COR-L47 (cell line): ENCODE measurements around the gene PDE2A.

Experiments used
- DNase-seq: peaks from one replicate; lab custom pipeline; 2025; lab: John Stamatoyannopoulos, UW

Gene PDE2A

DNA sequence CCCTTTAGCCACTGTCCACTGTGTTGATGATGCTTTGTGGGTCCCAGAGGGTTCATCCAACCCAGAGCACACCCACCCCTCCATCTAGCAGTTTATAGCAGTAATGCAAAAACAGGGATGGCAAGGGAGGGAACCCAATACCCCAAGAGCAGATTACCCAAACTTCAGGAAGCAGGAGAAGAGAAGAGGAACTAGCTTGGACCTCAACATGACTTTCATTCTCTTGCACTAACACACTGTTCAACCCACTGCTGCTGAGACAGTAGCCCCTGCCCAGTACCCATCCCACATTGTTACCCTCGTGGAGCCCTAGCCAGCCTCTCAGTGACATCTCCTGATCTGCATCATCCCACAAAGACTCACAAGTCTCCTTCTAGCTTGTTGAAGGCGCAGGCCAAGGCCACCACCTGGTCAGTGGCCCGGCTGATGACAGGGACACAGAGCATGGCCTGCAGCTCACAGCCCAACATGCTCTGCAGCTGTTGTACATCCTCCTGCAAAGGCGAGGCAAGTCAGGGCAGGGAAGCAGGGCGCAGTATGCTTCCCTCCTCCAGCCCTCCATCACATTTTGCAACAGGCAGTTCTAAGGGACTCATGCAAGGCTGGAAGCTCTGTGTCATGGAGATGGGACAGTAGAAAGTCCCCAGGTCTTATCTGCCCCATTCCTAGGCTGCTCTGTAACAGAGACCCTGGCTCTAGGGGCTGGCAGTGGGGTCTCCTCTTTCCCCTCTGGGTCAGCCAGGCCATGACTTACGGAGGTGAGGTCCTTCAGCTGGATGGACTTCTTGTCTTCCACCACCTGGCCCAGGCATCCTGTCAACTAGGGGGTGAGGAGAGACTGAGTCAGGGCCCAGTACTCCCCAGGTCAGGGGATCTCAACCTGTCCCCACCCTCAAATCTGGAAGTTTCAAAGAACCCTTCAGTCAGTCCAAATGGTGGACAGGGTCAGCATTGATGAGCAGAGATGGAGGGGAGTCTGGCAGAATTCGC, 85.5 kb downstream of the PDE2A start:
- no peak for DNase-seq

DNA sequence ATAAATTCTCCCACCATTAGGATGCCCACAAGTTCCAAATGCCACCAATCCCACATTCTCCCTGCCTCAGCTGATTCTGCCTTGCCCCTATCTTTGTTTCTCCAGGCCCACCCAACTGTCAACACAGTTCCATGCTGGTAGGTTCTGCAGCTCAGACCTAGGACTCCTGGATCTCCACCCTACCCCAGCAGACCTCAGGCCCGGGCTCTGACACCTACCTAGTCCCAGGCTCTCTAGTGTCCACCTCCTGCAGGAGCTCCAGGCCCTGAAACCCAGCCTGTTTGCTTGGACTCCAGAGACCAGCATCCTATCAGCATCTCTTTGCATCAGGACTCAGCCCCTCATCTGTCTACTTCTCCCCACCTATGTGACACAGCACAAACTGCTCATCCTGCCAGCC, 86.5 kb downstream of the PDE2A start:
- no peak for DNase-seq

DNA sequence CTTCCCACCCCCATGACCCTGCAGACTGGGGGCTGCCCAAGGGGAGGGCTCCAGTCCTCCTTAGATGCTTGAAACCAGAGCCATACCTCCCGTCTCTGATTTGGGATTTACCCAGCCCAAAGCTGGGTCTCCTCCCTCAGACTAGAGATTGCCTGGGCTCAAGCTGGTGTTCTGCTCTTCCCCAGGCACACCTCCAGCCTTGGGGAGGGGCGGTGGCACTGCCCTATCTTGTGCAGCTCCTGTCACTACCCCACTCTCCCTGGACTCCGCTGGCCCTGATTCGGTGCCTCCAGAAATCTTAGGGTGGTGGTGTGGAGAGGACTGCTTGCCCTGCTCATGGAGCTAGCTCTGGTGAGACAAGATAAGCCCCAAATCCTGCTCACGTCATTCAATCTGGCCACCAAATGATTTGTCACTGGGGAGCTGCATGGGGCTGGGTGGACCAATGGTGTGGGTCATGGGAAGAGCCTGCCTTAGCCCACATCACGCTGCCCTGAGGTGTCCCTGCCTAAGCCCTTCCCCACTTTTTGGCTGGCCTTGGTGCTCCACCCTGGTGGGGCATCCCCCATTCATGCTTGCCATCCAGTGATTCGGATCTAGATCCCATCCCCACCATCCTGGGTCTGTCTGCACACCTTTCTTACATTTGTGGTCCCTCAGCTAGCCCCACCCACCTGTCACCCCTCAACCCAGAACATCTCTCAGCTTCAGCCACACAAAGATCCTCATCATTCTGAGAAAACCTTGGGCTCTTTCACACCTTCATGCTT, 87.7 kb downstream of the PDE2A start:
- DNase-seq = no peak

DNA sequence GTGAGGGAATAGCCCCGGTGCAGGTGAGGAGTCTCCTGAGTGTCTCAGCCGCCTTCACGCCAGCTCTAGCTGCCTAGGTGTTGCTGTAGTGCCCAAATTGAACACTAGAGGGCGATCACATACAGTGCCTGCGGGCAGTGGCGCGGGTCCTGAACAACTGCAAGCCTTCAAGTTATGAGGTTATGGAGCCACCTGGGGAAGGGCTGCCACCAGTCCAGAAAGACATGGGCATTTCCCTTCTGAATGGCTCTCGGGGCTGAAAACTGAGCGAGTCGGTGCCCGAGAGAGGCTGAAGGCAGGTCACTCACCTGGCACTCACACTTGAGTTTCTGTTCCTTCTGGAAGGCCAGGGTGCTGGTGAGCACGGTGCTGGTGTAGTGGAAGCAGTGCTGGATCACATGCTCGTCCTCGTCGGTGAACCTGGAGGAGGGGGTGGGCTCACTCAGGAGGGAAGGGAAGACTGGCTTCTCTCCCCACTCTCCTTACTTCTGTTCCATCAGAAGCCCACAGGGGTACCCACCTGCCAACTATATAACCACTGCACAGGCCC, 88.4 kb downstream of the PDE2A start:
- peak; percentile 64 for DNase-seq

DNA sequence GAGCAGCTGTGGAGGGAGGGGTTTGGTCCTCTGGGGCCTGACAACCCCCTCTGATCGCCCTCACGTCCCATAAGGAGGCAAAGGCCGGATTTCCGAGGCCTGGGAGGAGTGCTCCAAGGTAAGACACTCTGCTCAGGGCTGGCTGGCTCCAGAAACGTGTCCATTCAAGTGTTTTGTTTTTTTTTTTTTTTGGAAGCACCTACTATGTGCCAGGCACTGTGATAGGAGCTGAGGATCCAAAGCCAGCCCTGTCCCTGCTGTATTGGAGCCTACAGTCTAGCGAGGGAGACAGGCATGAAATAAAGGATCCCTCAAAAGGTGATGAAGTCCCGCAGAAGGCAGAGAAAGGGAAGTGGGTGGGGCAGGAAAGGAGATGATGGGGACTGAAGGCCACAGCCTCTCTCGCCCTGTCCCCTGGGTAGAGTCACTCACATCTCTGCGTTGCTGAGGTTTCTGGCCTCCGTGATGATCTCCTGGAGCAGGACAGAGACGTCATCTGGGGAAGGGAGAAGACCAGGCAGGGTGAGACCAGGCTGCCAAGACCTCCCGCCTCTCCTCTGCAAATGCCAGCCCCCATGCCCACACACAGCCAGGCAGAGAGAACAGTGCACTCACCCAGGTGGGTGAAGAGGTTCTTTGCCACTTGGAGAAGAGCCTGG, 89.2 kb downstream of the PDE2A start:
- no peak for DNase-seq

DNA sequence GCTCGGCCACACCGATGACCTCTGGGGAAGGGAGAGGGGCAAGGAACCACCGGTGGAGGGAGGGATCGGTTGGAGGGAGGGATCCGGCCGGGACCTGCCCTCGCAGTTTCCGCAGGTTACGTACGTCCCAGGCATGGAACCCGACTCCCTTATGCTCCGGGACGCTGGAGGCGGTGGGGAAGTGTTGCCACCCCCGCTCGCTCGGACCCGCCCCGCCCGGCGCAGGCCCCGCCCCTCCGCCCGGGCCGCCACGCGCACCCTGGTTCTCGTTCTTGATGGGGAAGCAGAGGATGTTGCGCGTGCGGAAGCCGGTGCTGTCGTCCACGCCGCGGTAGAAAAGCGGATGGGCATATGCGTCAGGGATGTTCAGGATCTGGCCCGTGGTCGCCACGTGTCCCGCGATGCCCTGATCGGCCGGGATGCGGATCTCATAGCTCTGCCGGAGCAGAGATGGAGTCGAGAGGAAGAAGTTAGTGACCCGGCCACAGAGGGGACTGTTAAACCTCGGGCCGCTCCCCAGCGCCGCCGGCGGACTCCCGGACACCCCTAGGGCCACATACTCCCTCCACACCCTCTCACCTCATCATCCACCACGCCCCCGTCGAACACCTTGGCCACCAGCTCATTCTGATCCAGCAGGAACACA, 89.8 kb downstream of the PDE2A start:
- DNase-seq = no peak

DNA sequence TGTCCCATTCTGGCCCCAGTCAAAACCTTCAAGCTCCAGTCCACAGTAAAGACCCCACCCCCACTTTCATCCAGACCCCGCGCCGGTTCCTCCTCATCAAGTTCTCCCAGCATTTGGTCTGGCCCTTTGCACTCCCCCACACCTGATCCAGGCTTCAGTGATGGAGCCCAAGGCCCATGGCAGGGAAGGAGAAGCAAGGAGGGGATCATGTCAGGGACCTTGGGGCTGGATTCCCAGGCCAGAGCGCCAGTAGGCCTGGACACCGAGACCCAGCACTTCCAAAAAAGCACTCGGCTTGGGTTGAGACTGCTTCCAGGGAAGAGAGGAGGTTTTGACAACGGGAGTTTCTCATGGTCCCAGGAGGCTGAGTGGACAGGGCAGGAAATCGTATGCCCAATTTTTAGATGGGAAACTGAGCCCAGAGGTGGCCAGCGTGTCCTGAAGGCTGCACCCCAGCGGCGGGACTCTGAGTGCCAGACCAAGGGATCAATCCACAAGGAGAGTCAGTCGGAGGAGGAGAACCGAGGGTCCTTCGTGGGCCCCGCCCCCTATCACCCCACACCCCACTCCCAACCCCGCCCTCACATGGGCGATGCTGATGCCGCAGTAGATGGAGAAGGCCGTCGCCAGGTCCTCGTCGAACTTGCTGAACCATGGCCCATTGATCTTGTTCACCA, 90.5 kb downstream of the PDE2A start:
- no peak for DNase-seq

DNA sequence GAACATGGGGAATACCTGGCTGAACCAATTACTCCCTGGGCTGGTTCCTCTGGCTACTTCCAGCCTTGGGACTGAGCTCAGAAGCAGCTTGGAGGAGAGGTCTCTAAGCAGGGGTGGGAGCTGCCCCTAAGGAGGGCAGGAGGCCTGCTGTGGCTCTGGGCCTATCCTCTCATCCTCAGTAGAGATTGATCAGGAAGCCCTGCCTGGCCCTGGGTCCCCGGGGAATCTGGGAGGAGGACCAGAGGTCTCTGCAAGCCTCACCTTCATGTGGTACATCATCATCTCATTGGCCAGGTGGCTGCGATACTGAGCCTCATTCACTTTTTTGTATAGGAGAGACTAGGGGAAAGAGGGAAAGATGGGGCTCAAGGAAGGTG, 91.1 kb downstream of the PDE2A start:
- no peak for DNase-seq

DNA sequence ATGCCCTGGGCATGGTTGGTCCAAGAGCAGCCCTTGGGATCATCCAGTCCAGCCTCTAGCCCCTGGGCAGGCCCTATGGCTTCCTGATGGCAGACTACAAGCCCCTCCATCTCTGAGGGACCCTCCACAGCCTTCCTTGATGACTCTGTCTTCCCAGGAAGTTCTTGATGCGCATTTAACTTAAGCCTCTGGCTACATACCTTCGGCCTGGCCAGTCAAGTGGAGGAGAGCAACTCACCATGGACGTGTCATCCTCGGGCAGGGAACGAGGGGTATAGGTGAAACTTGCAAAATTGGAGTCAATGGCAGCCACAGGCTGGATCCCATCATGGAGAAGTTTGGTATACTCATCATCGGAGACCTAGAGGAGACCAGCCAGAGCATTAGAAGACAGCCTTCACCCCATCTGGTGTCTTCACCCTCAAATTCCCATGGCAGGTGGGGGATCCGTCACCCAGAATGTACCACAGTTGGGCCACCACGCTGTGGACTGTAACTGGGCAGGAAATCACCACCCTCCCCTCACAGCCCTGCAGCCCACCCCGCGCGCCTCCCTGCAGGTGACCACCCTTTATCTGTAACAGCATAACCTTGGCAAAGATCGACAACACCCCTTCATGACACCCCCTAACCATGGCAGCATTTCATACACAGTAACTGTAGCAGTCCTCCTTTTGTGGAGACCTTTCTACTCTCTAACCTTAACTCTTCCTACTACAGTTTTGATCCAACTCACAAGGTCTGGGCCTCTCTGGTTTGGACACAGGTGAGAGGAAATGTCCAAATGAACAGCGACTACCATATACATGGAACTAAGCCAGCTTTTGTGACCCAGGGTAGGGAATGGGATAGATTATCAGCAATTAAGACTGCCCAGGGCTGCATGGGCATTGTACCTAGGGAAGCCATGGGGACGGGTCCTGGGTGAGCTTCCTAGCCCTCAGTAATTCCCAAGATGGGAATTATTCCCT, 91.7 kb downstream of the PDE2A start:
- DNase-seq = no peak

DNA sequence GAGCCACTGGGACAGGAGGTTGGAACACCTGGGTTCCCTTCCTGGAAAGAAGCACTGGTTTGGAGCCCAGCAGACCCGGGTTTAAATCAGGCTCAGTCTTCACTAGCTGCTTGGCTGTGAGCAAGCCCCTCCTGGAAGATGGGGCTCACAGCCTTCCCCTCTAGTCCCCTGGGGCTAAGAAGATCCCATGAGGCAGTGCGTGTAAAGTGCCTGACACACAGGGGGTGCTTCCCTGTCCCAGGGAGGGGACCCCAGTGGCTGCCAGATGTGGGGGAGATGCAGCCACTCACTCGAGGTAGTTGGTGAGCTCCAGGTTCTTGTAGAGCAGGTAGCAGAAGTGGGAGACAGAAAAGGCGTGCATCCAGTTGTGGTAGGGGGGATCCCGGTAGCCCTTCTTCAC, 93.2 kb downstream of the PDE2A start:
- no peak for DNase-seq

DNA sequence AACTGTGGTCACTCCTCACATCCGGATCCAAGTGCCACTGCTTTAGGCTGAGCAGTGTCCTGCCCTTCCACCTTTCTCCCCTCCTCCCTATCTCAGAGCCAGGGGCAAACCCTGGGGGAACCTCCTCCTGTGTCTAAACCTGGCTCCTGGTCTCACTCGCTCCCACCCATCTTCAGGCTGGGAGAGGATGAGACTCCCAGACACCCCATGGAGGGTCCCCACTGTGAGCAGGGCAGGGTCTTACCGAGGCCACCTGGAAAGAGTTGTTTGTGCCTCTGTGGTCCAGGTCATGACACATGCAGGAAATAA, 93.6 kb downstream of the PDE2A start:
- DNase-seq = no peak

DNA sequence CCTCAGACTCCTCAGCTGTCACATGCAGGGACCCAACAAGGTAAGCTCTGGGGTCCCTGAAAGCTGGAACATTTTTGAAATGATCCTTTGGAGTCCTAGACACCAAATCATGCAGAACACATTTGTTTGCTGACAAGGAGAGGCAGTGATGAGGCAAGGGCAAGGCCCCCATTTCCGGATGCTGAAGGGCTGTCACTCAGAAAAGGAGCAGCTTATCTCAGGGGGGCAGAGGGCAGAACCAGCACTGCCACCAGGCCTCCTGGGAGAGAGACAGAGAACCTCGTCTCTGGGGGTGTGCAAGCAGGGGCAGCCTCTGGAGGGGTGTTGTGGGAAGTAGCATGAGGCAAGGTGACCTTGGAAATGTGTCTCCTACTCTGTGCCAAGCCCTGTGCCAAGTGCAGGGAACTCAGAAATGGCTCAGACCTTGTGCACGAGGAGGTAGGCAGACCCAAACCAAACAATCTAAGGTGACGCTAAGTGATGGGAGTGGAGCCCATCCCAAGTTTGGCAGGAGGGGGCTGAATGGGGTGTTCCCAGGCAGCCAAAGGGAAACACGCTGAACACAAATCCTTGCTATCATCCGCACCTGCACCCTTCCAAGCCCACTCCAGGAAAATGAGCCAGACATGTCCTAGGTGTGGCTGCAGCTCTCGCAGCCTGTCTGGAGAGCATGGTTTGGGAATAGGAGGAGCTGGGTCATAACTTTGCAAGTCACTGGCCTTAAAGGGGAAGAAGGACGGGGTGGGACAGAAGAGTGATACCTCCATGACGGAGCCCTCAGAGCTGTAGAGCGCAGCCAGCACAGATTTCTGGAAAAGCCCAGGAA, 94.2 kb downstream of the PDE2A start:
- DNase-seq = no peak

DNA sequence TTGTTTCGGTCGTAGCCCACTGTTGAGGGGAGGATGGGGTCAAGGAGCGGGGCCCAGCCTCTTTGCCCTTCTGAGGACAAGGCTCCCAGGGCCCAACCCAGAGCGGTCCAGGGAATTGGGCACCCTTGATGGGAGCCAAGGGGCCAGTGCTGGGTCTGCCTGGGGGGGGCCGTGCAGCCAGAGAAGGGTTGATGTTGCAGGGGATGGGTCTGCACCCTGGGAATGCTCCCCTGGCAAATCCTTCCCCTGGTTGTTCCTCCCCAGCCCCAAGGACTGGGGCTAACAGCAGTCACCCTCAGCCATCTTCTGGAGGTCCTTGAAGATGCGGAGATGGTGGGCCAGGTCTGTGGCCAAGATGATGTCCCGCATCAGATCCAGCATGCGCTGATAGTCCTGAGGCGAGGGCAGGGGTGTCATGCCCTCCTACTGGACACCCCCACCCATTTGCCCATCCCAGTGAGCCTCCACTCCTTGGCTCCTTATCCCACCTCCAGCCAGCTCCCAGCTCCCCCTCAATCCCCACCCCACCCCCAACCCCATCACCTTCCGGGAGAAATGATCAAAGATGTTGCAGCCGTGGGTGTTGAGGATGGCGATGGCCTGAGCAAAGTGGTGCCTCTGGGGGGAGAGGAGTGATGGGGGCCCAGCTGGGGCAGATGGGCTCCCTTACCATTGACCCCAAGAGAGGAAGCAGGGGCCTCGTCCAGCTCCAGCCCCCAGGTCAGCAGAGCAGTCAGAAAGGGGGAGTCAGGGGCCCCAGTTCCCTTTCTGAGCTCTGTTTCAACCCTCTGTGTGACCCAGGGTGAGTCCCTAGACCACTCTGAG, 95.0 kb downstream of the PDE2A start:
- no peak for DNase-seq

DNA sequence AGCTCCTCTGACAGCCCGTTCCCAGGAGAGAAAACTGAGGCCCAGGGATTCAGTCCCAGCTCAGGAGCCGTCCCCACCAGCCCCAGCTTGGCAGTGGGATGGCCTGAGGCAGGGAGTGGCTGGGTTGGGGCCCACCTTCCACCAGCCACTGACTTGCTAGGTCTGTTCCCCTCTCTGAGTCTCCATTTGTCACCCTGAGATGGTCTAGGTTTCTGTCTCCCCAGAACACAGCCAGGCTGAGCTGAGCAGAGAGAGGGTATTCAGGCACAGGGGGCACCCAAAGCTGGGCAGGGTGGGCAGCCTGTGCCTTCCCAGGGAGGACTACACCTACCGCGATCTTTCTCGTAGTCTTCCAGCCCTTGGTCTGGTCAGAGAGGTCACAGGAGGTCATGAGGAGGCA, 95.7 kb downstream of the PDE2A start:
- DNase-seq = no peak

DNA sequence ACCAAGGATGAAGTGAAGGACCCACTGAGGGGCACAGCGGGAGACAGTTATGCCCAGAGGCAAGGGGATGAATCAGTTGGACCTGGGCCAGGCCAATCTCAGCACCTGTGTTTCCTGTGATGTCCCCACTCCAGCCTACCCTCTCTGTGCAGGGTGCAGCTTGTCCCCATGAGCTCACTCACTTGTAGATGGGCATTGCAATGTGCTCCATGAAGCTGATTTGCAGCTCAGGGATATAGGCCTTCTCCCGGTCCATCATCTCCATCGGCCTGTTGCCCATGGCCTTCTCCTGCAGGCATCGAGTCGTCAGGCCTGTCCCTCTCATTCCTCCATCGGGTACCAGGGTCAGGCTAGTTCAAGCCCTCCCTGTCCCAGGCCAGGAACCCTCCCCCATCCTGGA, 96.2 kb downstream of the PDE2A start:
- DNase-seq = no peak

DNA sequence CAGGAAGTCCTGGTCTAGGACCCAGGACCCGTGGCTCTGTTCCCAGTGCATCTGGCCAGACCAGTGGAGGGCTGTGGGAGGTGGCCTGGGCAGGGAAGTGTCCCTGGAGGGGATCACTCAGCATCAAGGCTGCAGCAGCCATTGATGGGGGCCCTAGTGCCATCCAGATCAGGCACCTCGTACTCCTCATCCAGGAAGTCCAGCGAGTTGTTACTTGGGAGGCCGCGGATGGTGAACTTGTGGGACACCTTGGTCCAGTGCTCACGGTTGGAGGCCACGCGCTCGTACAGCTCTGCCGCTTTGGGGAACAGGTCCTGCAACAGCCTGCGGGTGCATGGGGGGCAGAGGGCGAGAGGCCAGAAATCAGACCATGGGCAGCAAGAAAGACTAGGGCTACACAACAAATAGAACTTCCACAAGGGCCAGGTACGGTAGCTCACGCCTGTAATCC, 96.9 kb downstream of the PDE2A start:
- DNase-seq = no peak

DNA sequence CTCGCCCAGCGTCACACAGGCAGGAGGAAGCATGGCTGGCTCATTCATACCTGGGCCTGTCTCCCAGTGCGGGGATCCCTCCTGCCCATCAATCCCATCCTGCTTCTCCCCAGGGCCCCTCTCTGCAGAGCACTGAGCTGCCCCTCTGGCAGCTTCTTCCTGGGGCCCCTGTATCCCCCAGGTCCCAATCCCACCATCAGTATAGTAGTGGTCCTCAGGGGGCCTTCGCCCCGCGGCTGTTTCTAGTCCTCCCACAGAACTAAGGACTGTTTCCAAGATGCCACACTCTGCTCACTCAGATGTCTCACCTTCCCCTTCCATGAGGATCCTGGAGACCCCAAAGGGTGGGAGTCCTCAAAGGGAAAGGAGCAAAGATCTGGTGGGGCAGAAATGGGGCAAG, 97.6 kb downstream of the PDE2A start:
- no peak for DNase-seq

DNA sequence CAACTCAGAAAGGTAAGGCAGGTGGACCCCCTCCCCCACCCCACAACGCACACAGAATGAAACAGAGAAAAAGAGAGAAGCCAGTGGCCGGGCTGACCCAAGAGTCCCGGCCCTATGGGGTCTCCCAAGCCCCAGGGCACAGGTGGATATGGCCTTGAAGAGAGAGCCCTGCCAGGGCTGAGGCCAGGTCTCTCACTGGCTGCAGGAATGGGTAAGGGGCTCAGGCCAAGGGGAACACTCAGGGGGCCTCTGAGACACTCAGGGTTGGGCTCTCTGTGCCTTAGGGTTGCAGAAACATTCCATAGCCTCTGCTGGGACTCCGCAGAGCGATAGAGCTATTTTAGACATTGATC, 98.0 kb downstream of the PDE2A start:
- DNase-seq = no peak
